ENCODE results near the gene MTMR1. TPM values are rescaled to one million over a fixed set of nuclear protein-coding genes. Genes with fewer than 3 reads are reported as not detected.

The MTMR1 gene
- total and polyA plus RNA-seq, 9 of the 15 experiments (the other 6 are each of a cell fraction or from before 2014, with no cell fraction given): 0.96 to 35.4 (median 22.4) TPM

DNA sequence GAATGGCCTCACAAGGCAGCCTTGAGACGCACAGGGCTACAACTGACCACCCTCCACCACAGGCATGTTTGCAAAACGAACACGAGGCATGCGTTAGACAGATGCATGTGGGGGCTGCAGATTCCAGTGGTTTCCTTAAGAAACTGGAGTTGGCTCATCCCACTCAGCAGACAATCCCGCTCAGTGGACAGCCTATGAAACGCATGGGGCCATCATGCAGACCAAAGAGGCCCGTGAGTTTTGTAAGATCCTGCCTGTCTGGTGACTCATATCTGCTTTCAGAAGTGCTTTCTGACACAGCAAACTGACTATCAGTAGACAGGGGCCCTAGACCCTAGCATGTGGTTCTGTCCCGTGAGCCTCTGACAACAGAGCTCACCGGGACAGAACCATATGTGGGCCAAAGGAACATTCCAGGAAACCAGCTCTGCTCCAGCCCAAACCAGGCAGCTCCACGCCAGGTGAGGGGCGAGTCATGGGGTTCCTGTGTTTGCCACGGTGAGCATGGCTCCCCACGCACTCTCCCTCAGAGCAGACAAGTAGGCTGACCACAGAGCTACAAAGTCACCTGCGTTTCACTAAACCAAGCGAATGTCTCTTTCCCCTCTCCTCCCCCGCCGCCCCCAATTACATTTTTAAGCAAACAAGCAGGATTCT is 74.4 kb downstream of the MTMR1 start (continued):
- TF ChIP-seq, protein P1, sequence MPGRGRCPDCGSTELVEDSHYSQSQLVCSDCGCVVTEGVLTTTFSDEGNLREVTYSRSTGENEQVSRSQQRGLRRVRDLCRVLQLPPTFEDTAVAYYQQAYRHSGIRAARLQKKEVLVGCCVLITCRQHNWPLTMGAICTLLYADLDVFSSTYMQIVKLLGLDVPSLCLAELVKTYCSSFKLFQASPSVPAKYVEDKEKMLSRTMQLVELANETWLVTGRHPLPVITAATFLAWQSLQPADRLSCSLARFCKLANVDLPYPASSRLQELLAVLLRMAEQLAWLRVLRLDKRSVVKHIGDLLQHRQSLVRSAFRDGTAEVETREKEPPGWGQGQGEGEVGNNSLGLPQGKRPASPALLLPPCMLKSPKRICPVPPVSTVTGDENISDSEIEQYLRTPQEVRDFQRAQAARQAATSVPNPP (IDR thresholded peaks at IDR 0.05; ENCODE audit: borderline replicate concordance, insufficient read depth, insufficient read length): no peak
- TF ChIP-seq, protein P2, sequence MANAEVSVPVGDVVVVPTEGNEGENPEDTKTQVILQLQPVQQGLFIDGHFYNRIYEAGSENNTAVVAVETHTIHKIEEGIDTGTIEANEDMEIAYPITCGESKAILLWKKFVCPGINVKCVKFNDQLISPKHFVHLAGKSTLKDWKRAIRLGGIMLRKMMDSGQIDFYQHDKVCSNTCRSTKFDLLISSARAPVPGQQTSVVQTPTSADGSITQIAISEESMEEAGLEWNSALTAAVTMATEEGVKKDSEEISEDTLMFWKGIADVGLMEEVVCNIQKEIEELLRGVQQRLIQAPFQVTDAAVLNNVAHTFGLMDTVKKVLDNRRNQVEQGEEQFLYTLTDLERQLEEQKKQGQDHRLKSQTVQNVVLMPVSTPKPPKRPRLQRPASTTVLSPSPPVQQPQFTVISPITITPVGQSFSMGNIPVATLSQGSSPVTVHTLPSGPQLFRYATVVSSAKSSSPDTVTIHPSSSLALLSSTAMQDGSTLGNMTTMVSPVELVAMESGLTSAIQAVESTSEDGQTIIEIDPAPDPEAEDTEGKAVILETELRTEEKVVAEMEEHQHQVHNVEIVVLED (CRISPR knock-in tag; IDR thresholded peaks at IDR 0.05): no peak
- no peak for TF ChIP-seq RBM39 (optimal IDR thresholded peaks at IDR 0.05; ENCODE audit: low read depth, low read length)
- no peak for TF ChIP-seq NR2C2 (CRISPR knock-in tag; IDR thresholded peaks at IDR 0.05)
- TF ChIP-seq NR2C2 (tag; IDR thresholded peaks at IDR 0.05): no peak
- TF ChIP-seq ZNF354B (CRISPR knock-in tag; IDR thresholded peaks at IDR 0.05): no peak
- no peak; the same call in 1 of the 2 replicates for TF ChIP-seq TCF3 (CRISPR knock-in tag; IDR thresholded peaks at IDR 0.05)
- no peak for TF ChIP-seq CXXC5 (CRISPR knock-in tag; IDR thresholded peaks at IDR 0.05)
- no peak for TF ChIP-seq SLC30A9 (CRISPR knock-in tag; IDR thresholded peaks at IDR 0.05)
- TF ChIP-seq, protein P3, sequence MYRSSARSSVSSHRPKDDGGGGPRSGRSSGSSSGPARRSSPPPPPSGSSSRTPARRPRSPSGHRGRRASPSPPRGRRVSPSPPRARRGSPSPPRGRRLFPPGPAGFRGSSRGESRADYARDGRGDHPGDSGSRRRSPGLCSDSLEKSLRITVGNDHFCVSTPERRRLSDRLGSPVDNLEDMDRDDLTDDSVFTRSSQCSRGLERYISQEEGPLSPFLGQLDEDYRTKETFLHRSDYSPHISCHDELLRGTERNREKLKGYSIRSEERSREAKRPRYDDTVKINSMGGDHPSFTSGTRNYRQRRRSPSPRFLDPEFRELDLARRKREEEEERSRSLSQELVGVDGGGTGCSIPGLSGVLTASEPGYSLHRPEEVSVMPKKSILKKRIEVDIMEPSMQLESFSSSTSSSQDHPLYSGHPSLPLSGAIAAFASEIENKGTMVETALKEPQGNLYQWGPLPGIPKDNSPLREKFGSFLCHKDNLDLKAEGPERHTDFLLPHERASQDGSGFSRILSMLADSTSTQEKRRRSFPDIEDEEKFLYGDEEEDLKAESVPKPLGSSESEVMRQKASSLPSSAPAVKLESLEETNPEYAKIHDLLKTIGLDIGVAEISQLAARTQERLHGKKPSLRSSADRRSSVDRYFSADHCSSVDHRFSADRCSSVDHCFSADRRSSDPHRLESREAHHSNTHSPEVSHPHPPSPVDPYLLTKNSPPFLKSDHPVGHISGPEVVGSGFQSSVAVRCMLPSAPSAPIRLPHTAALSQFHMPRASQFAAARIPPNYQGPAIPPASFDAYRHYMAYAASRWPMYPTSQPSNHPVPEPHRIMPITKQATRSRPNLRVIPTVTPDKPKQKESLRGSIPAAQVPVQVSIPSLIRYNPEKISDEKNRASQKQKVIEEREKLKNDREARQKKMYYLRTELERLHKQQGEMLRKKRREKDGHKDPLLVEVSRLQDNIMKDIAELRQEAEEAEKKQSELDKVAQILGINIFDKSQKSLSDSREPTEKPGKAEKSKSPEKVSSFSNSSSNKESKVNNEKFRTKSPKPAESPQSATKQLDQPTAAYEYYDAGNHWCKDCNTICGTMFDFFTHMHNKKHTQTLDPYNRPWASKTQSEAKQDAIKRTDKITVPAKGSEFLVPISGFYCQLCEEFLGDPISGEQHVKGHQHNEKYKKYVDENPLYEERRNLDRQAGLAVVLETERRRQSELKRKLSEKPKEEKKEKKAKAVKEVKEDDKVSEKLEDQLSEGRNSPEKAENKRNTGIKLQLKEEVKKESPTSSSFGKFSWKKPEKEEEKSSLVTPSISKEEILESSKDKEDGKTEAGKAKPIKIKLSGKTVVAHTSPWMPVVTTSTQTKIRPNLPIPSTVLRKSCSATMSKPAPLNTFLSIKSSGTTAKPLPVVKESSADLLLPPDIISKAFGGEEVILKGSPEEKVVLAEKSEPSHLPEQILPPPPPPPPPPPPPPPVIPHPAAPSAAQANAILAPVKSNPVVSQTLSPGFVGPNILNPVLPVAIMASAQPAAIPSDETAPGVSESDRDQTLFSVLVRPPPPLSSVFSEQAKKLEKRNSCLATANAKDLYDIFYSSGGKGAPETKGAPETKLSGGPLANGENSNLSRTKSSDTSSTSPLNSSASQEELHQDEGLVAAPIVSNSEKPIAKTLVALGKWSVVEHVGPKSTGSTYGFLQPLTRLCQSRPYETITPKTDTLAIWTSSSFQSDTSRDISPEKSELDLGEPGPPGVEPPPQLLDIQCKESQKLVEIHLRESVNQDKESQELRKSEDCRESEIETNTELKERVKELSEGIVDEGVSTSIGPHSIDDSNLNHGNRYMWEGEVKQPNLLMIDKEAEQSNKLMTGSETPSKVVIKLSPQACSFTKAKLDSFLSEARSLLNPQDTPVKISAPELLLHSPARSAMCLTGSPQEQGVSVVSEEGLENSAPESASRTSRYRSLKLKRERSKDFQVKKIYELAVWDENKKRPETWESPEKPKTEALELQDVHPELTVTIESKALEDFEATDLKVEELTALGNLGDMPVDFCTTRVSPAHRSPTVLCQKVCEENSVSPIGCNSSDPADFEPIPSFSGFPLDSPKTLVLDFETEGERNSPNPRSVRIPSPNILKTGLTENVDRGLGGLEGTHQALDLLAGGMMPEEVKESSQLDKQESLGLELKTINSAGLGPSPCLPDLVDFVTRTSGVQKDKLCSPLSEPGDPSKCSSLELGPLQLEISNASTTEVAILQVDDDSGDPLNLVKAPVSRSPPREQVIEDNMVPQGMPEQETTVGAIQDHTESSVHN (IDR thresholded peaks at IDR 0.05; ENCODE audit: borderline replicate concordance in 1 of 2, low read depth in 1 of 2): no peak
- TF ChIP-seq PCBP2 (IDR thresholded peaks at IDR 0.05; ENCODE audit: low read depth, low read length, poor library complexity, severe bottlenecking): no peak
- TF ChIP-seq YBX1 (IDR thresholded peaks at IDR 0.05): no peak
- TF ChIP-seq BDP1 (IDR thresholded peaks at IDR 0.05; ENCODE audit: insufficient read depth, insufficient read length): no peak
- TF ChIP-seq, protein P4, sequence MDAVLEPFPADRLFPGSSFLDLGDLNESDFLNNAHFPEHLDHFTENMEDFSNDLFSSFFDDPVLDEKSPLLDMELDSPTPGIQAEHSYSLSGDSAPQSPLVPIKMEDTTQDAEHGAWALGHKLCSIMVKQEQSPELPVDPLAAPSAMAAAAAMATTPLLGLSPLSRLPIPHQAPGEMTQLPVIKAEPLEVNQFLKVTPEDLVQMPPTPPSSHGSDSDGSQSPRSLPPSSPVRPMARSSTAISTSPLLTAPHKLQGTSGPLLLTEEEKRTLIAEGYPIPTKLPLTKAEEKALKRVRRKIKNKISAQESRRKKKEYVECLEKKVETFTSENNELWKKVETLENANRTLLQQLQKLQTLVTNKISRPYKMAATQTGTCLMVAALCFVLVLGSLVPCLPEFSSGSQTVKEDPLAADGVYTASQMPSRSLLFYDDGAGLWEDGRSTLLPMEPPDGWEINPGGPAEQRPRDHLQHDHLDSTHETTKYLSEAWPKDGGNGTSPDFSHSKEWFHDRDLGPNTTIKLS (IDR thresholded peaks at IDR 0.05; ENCODE audit: borderline replicate concordance, low read depth): no peak
- TF ChIP-seq CBFB (CRISPR knock-in tag; IDR thresholded peaks at IDR 0.05): 0 out of 2 replicates have a peak, but pooled peaks have one; percentile 17
- TF ChIP-seq TRIM24 (IDR thresholded peaks at IDR 0.05): no peak
